Measurements from ENCODE around the gene ABCA6.

ABCA6 gene

GRCh38 chr17:69093279-69093789, 48.4 kb downstream of the ABCA6 start:
- Histone ChIP-seq H3K36me3 (replicated peaks in 1 of 2; ENCODE audit: control insufficient read depth in 2 of 2, insufficient read depth in 2 of 2, low read length in 2 of 2) (no peaks in the 10 kb centered on the region), H2AK5ac (ENCODE audit: low read depth, low read length) (no peak overlapping the region), H3K4me3 (ENCODE audit: low read length in 2 of 2) (no peak overlapping the region), H4K91ac (ENCODE audit: low read depth, low read length, poor library complexity) (no peak overlapping the region), H4K8ac (ENCODE audit: low read depth, low read length) (no peak overlapping the region), H2BK15ac (ENCODE audit: low read length) (no peak overlapping the region), H3K4me2 (ENCODE audit: insufficient read depth, low read length, poor library complexity, severe bottlenecking) (no peak overlapping the region), H2AFZ (ENCODE audit: low read length) (no peak overlapping the region), H3K23ac (ENCODE audit: low read depth, low read length, poor library complexity) (no peak overlapping the region), H3K9ac (ENCODE audit: low read depth, low read length, poor library complexity) (no peak overlapping the region), H3K27ac (replicated peaks; ENCODE audit: low read length) (no peak overlapping the region), H3K4ac (ENCODE audit: low read length) (no peak overlapping the region), H3K4me1 (ENCODE audit: control insufficient read depth in 2 of 2, insufficient read depth in 1 of 2, low read depth in 1 of 2, low read length in 2 of 2) (no peaks in the 10 kb centered on the region), H2BK5ac (ENCODE audit: low read length) (no peak overlapping the region), H3K18ac (ENCODE audit: low read length) (no peak overlapping the region), H3K27me3 (ENCODE audit: control insufficient read depth in 3 of 3, insufficient read depth in 3 of 3, low read depth in 1 of 3, low read length in 3 of 3) (no peaks in the 10 kb centered on the region), H3K79me1 (ENCODE audit: low read depth, low read length) (no peaks in the 10 kb centered on the region), H3K14ac (ENCODE audit: low read length) (no peak overlapping the region), H2BK12ac (ENCODE audit: low read length) (no peak overlapping the region), H2BK120ac (ENCODE audit: low read depth, low read length) (no peak overlapping the region), H3K9me3 (replicated peaks in 1 of 2; ENCODE audit: control insufficient read depth in 2 of 2, insufficient read depth in 1 of 2, low read depth in 1 of 2, low read length in 2 of 2) (no peaks in the 10 kb centered on the region)
- no CpG with 5 or more reads among the region's 8 CpGs for WGBS, 2 donors (ENCODE audit: extremely low coverage in 2 of 2, insufficient read length in 2 of 2, insufficient replicate concordance in 1 of 2)
- no peak for DNase-seq (ENCODE audit: low spot score)

DNA sequence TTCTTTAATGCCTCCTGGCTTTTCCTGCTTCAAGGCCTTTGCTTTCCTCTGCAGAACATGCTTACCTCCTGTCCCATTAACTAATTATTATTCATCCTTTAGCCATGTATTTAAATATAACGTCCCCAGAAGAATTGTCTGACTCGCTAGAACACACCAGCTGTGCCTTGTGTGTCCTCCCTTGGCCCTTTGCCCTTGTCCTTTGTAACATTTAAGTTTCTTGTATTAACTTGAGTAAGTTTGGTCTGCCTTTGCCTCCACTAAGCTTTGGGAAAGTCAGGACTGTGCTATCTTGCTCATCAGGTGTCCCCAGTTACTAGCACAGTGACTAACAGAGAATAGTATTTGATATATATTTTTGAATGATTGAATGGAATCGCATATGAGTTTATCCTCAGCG, 51.3 kb downstream of the ABCA6 start:
- no CpG with 5 or more reads among the region's 4 CpGs for WGBS, 2 donors (ENCODE audit: extremely low coverage in 2 of 2, insufficient read length in 2 of 2, insufficient replicate concordance in 1 of 2)
- H3K79me1 ChIP-seq (ENCODE audit: low read depth, low read length) = no peaks in the 10 kb centered on the region
- no peak overlapping the region for H3K4me2 ChIP-seq (ENCODE audit: insufficient read depth, low read length, poor library complexity, severe bottlenecking)
- DNase-seq (ENCODE audit: low spot score) = no peak
- no peak overlapping the region for H2AFZ ChIP-seq (ENCODE audit: low read length)
- H2BK12ac ChIP-seq (ENCODE audit: low read length) = no peak overlapping the region
- H3K23ac ChIP-seq (ENCODE audit: low read depth, low read length, poor library complexity) = no peak overlapping the region
- no peak overlapping the region for H3K18ac ChIP-seq (ENCODE audit: low read length)
- H4K91ac ChIP-seq (ENCODE audit: low read depth, low read length, poor library complexity) = no peak overlapping the region
- no peak overlapping the region for H2BK5ac ChIP-seq (ENCODE audit: low read length)
- no peak overlapping the region for H3K14ac ChIP-seq (ENCODE audit: low read length)
- no peak overlapping the region for H2BK120ac ChIP-seq (ENCODE audit: low read depth, low read length)
- H3K4me1 ChIP-seq (ENCODE audit: control insufficient read depth in 2 of 2, insufficient read depth in 1 of 2, low read depth in 1 of 2, low read length in 2 of 2) = no peaks in the 10 kb centered on the region
- no peak overlapping the region for H3K4me3 ChIP-seq (ENCODE audit: low read length in 2 of 2)
- H2AK5ac ChIP-seq (ENCODE audit: low read depth, low read length) = no peak overlapping the region
- H3K9ac ChIP-seq (ENCODE audit: low read depth, low read length, poor library complexity) = no peak overlapping the region
- H3K4ac ChIP-seq (ENCODE audit: low read length) = no peak overlapping the region
- no peak overlapping the region for H2BK15ac ChIP-seq (ENCODE audit: low read length)
- H3K9me3 ChIP-seq (replicated peaks in 1 of 2; ENCODE audit: control insufficient read depth in 2 of 2, insufficient read depth in 1 of 2, low read depth in 1 of 2, low read length in 2 of 2) = no peaks in the 10 kb centered on the region
- H4K8ac ChIP-seq (ENCODE audit: low read depth, low read length) = no peak overlapping the region
- no peaks in the 10 kb centered on the region for H3K36me3 ChIP-seq (replicated peaks in 1 of 2; ENCODE audit: control insufficient read depth in 2 of 2, insufficient read depth in 2 of 2, low read length in 2 of 2)
- no peaks in the 10 kb centered on the region for H3K27me3 ChIP-seq (ENCODE audit: control insufficient read depth in 3 of 3, insufficient read depth in 3 of 3, low read depth in 1 of 3, low read length in 3 of 3)
- no peak overlapping the region for H3K27ac ChIP-seq (replicated peaks; ENCODE audit: low read length)

- no CpG with 5 or more reads among the region's 4 CpGs for WGBS, 2 donors (ENCODE audit: extremely low coverage in 2 of 2, insufficient read length in 2 of 2, insufficient replicate concordance in 1 of 2)
- no peak overlapping the region for H3K4ac ChIP-seq (ENCODE audit: low read length)
- no peak overlapping the region for H3K4me2 ChIP-seq (ENCODE audit: insufficient read depth, low read length, poor library complexity, severe bottlenecking)
- H2BK5ac ChIP-seq (ENCODE audit: low read length) = no peak overlapping the region
- H3K27me3 ChIP-seq (ENCODE audit: control insufficient read depth in 3 of 3, insufficient read depth in 3 of 3, low read depth in 1 of 3, low read length in 3 of 3) = no peaks in the 10 kb centered on the region
- H2AK5ac ChIP-seq (ENCODE audit: low read depth, low read length) = no peak overlapping the region
- H2AFZ ChIP-seq (ENCODE audit: low read length) = no peak overlapping the region
- H2BK15ac ChIP-seq (ENCODE audit: low read length) = no peak overlapping the region
- H4K8ac ChIP-seq (ENCODE audit: low read depth, low read length) = no peak overlapping the region
- no peak overlapping the region for H3K9ac ChIP-seq (ENCODE audit: low read depth, low read length, poor library complexity)
- H3K4me1 ChIP-seq (ENCODE audit: control insufficient read depth in 2 of 2, insufficient read depth in 1 of 2, low read depth in 1 of 2, low read length in 2 of 2) = no peaks in the 10 kb centered on the region
- H3K23ac ChIP-seq (ENCODE audit: low read depth, low read length, poor library complexity) = no peak overlapping the region
- H3K9me3 ChIP-seq (replicated peaks in 1 of 2; ENCODE audit: control insufficient read depth in 2 of 2, insufficient read depth in 1 of 2, low read depth in 1 of 2, low read length in 2 of 2) = no peaks in the 10 kb centered on the region
- H3K18ac ChIP-seq (ENCODE audit: low read length) = no peak overlapping the region
- H3K4me3 ChIP-seq (ENCODE audit: low read length in 2 of 2) = no peak overlapping the region
- no peak overlapping the region for H3K14ac ChIP-seq (ENCODE audit: low read length)
- no peaks in the 10 kb centered on the region for H3K79me1 ChIP-seq (ENCODE audit: low read depth, low read length)
- no peak overlapping the region for H4K91ac ChIP-seq (ENCODE audit: low read depth, low read length, poor library complexity)
- DNase-seq (ENCODE audit: low spot score) = no peak
- H3K36me3 ChIP-seq (replicated peaks in 1 of 2; ENCODE audit: control insufficient read depth in 2 of 2, insufficient read depth in 2 of 2, low read length in 2 of 2) = no peaks in the 10 kb centered on the region
- no peak overlapping the region for H3K27ac ChIP-seq (replicated peaks; ENCODE audit: low read length)
- H2BK12ac ChIP-seq (ENCODE audit: low read length) = no peak overlapping the region
- no peak overlapping the region for H2BK120ac ChIP-seq (ENCODE audit: low read depth, low read length)
These were observed 53.0 kb downstream of the ABCA6 start for GRCh38 chr17:69088643-69089200.

- Histone ChIP-seq H3K36me3 (replicated peaks in 1 of 2; ENCODE audit: control insufficient read depth in 2 of 2, insufficient read depth in 2 of 2, low read length in 2 of 2) (no peaks in the 10 kb centered on the region), H2BK12ac (ENCODE audit: low read length) (no peak overlapping the region)
- 100% methylated on average over 1 of the region's 1 CpG; no CpG with 5 or more reads in 1 of the 2 donors for WGBS, 2 donors (ENCODE audit: extremely low coverage in 2 of 2, insufficient read length in 2 of 2, insufficient replicate concordance in 1 of 2)
These were observed 55.1 kb downstream of the ABCA6 start for GRCh38 chr17:69086641-69087040.

More at GRCh38 chr17:69086641-69087040, 55.1 kb downstream of the ABCA6 start:
- H3K27ac ChIP-seq (replicated peaks; ENCODE audit: low read length) = no peak overlapping the region
- H3K4ac ChIP-seq (ENCODE audit: low read length) = no peak overlapping the region
- no peaks in the 10 kb centered on the region for H3K79me1 ChIP-seq (ENCODE audit: low read depth, low read length)
- DNase-seq (ENCODE audit: low spot score) = no peak
- peaks cover 3% of the 10 kb centered on the region in 2 donors for H3K9me3 ChIP-seq (replicated peaks in 1 of 2; ENCODE audit: control insufficient read depth in 2 of 2, insufficient read depth in 1 of 2, low read depth in 1 of 2, low read length in 2 of 2)
- no peak overlapping the region for H2BK15ac ChIP-seq (ENCODE audit: low read length)
- H2AFZ ChIP-seq (ENCODE audit: low read length) = no peak overlapping the region
- H3K23ac ChIP-seq (ENCODE audit: low read depth, low read length, poor library complexity) = no peak overlapping the region
- H3K27me3 ChIP-seq (ENCODE audit: control insufficient read depth in 3 of 3, insufficient read depth in 3 of 3, low read depth in 1 of 3, low read length in 3 of 3) = no peaks in the 10 kb centered on the region
- H2BK5ac ChIP-seq (ENCODE audit: low read length) = no peak overlapping the region
- no peak overlapping the region for H4K91ac ChIP-seq (ENCODE audit: low read depth, low read length, poor library complexity)
- no peak overlapping the region for H3K18ac ChIP-seq (ENCODE audit: low read length)
- H2AK5ac ChIP-seq (ENCODE audit: low read depth, low read length) = no peak overlapping the region
- no peaks in the 10 kb centered on the region for H3K4me1 ChIP-seq (ENCODE audit: control insufficient read depth in 2 of 2, insufficient read depth in 1 of 2, low read depth in 1 of 2, low read length in 2 of 2)
- no peak overlapping the region for H3K14ac ChIP-seq (ENCODE audit: low read length)
- no peak overlapping the region for H2BK120ac ChIP-seq (ENCODE audit: low read depth, low read length)
- H3K9ac ChIP-seq (ENCODE audit: low read depth, low read length, poor library complexity) = no peak overlapping the region
- no peak overlapping the region for H3K4me3 ChIP-seq (ENCODE audit: low read length in 2 of 2)
- H4K8ac ChIP-seq (ENCODE audit: low read depth, low read length) = no peak overlapping the region
- H3K4me2 ChIP-seq (ENCODE audit: insufficient read depth, low read length, poor library complexity, severe bottlenecking) = no peak overlapping the region

All from neuronal stem cell (in vitro differentiated cells).